Measurements from ENCODE around the gene TMEM108. TPM values are rescaled to one million over a fixed set of nuclear protein-coding genes. Genes with fewer than 3 reads are reported as not detected.

TMEM108 gene
- total and polyA plus RNA-seq, 3 experiments from 2014 or later: not detected

- Mint-ChIP-seq H3K27me3 (peaks cover 6 to 32% of the 10 kb centered on the region in 2 donors), H3K4me3 (no peak overlapping the region), H3K27ac (no peak overlapping the region), H3K4me1 (no peaks in the 10 kb centered on the region), H3K36me3 (no peaks in the 10 kb centered on the region), H3K9me3 (peaks cover 0 to 2% (median 0%) of the 10 kb centered on the region in 5 donors)
- Histone ChIP-seq H3K27ac (ENCODE audit: low read depth, low read length) (no peak overlapping the region), H3K27me3 (ENCODE audit: insufficient read depth, low read length, poor library complexity, severe bottlenecking) (no peaks in the 10 kb centered on the region), H3K4me3 (ENCODE audit: low read length) (no peak overlapping the region), H3K9me3 (ENCODE audit: low read length) (no peaks in the 10 kb centered on the region), H3K4me1 (ENCODE audit: insufficient read depth, low read length) (no peaks in the 10 kb centered on the region), H3K36me3 (ENCODE audit: insufficient read depth, low read length) (no peaks in the 10 kb centered on the region)
- DNase-seq: no peak
- POLR2A ChIA-PET: no interaction called here
- CTCF ChIA-PET: no interaction called here
These were observed 236.3 kb downstream of the TMEM108 start for GRCh38 chr3:133274477-133274876.

DNA sequence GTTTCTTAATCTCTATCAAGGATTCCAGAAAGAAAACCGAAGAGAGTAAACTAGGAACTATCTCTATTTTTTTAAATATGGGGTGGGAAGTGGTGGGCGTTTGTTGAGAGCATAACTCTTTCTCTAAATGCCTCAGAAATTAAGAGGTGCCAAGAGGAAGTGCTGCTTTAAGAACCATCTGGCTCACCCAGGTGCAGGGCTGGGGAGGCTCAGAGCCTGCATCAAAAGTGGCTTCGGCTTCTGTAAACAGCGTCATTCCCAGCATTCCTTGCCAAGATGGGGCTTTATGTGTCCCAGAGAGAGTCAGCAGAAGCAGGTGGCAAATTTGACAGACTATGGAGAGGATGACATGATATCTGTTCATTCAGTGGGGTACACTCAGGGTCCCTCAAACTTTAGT, 238.4 kb downstream of the TMEM108 start:
- DNase-seq: no peak
- POLR2A ChIA-PET: no interaction called here
- H3K27me3 Mint-ChIP-seq: peaks cover 2 to 21% of the 10 kb centered on the region in 2 donors

GRCh38 chr3:133277813-133278212, 239.6 kb downstream of the TMEM108 start:
- Histone ChIP-seq H3K27ac (ENCODE audit: low read depth, low read length) (no peak overlapping the region), H3K4me1 (ENCODE audit: insufficient read depth, low read length) (no peaks in the 10 kb centered on the region)

More for the DNA sequence above, 238.4 kb downstream of the TMEM108 start:
- no peak overlapping the region for H3K27ac ChIP-seq (ENCODE audit: low read depth, low read length)
- H3K27me3 ChIP-seq (ENCODE audit: insufficient read depth, low read length, poor library complexity, severe bottlenecking): no peaks in the 10 kb centered on the region
- Mint-ChIP-seq H3K36me3 (no peaks in the 10 kb centered on the region), H3K9me3 (peaks cover 0 to 2% (median 0%) of the 10 kb centered on the region in 5 donors), H3K27ac (no peak overlapping the region), H3K4me3 (no peak overlapping the region), H3K4me1 (no peaks in the 10 kb centered on the region)
- no peaks in the 10 kb centered on the region for H3K4me1 ChIP-seq (ENCODE audit: insufficient read depth, low read length)
- H3K4me3 ChIP-seq (ENCODE audit: low read length): no peak overlapping the region
- no peaks in the 10 kb centered on the region for H3K9me3 ChIP-seq (ENCODE audit: low read length)
- CTCF ChIA-PET: no interaction called here
- no peaks in the 10 kb centered on the region for H3K36me3 ChIP-seq (ENCODE audit: insufficient read depth, low read length)

GRCh38 chr3:133278260-133279043, 240.3 kb downstream of the TMEM108 start:
- no peaks in the 10 kb centered on the region for H3K36me3 ChIP-seq (ENCODE audit: insufficient read depth, low read length)
- Mint-ChIP-seq H3K9me3 (peaks cover 0 to 2% (median 0%) of the 10 kb centered on the region in 5 donors), H3K4me1 (no peaks in the 10 kb centered on the region), H3K27ac (no peak overlapping the region), H3K4me3 (no peak overlapping the region), H3K27me3 (peaks cover 3 to 12% of the 10 kb centered on the region in 2 donors), H3K36me3 (no peaks in the 10 kb centered on the region)
- no peak overlapping the region for H3K27ac ChIP-seq (ENCODE audit: low read depth, low read length)
- ChIA-PET CTCF (no interaction called here), POLR2A (no interaction called here)
- no peaks in the 10 kb centered on the region for H3K27me3 ChIP-seq (ENCODE audit: insufficient read depth, low read length, poor library complexity, severe bottlenecking)
- no peaks in the 10 kb centered on the region for H3K9me3 ChIP-seq (ENCODE audit: low read length)
- no peaks in the 10 kb centered on the region for H3K4me1 ChIP-seq (ENCODE audit: insufficient read depth, low read length)
- no peak overlapping the region for H3K4me3 ChIP-seq (ENCODE audit: low read length)
- DNase-seq: no peak

More at GRCh38 chr3:133277813-133278212, 239.6 kb downstream of the TMEM108 start:
- no peak overlapping the region for H3K4me3 Mint-ChIP-seq
- peaks cover 0 to 2% (median 0%) of the 10 kb centered on the region in 5 donors for H3K9me3 Mint-ChIP-seq
- peaks cover 3 to 16% of the 10 kb centered on the region in 2 donors for H3K27me3 Mint-ChIP-seq
- no peaks in the 10 kb centered on the region for H3K9me3 ChIP-seq (ENCODE audit: low read length)
- H3K36me3 ChIP-seq (ENCODE audit: insufficient read depth, low read length): no peaks in the 10 kb centered on the region
- DNase-seq: no peak
- H3K4me3 ChIP-seq (ENCODE audit: low read length): no peak overlapping the region
- CTCF ChIA-PET: no interaction called here
- no peaks in the 10 kb centered on the region for H3K36me3 Mint-ChIP-seq
- no peaks in the 10 kb centered on the region for H3K4me1 Mint-ChIP-seq
- no peak overlapping the region for H3K27ac Mint-ChIP-seq
- H3K27me3 ChIP-seq (ENCODE audit: insufficient read depth, low read length, poor library complexity, severe bottlenecking): no peaks in the 10 kb centered on the region
- POLR2A ChIA-PET: no interaction called here

DNA sequence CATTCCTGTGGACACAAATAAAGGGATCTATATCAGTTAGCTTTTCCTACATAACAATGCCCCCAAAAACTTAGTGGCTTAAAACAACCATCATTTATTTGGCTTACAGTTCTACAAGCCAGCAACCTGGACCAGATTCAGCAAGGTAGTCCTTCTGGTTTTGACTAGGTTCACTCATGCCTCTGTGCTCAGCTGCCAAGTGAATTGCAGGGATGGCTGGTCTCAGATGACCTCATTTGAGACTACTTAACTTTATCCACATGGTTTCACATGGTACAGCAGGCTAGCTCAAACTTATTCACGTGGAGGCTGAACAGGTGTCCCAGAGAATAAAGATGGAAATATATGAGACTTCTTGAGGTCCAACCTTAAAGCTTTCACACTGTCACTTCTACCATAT, 242.4 kb downstream of the TMEM108 start:
- no peak overlapping the region for H3K4me3 Mint-ChIP-seq
- Histone ChIP-seq H3K27me3 (ENCODE audit: insufficient read depth, low read length, poor library complexity, severe bottlenecking) (no peaks in the 10 kb centered on the region), H3K4me3 (ENCODE audit: low read length) (no peak overlapping the region), H3K27ac (ENCODE audit: low read depth, low read length) (no peak overlapping the region), H3K9me3 (ENCODE audit: low read length) (no peaks in the 10 kb centered on the region), H3K36me3 (ENCODE audit: insufficient read depth, low read length) (no peaks in the 10 kb centered on the region), H3K4me1 (ENCODE audit: insufficient read depth, low read length) (no peaks in the 10 kb centered on the region)
- no peak for DNase-seq
- no peaks in the 10 kb centered on the region for H3K4me1 Mint-ChIP-seq
- POLR2A ChIA-PET: no interaction called here
- peaks cover 0 to 2% (median 0%) of the 10 kb centered on the region in 5 donors for H3K9me3 Mint-ChIP-seq
- H3K27ac Mint-ChIP-seq: no peak overlapping the region
- peaks cover 4 to 9% of the 10 kb centered on the region in 2 donors for H3K27me3 Mint-ChIP-seq
- CTCF ChIA-PET: no interaction called here
- no peaks in the 10 kb centered on the region for H3K36me3 Mint-ChIP-seq

GRCh38 chr3:133282236-133282635, 244.0 kb downstream of the TMEM108 start:
- H3K36me3 ChIP-seq (ENCODE audit: insufficient read depth, low read length): no peaks in the 10 kb centered on the region
- Mint-ChIP-seq H3K36me3 (no peaks in the 10 kb centered on the region), H3K4me1 (no peaks in the 10 kb centered on the region), H3K4me3 (no peak overlapping the region), H3K27me3 (peaks cover 4 to 22% of the 10 kb centered on the region in 2 donors), H3K9me3 (peaks cover 0 to 2% (median 0%) of the 10 kb centered on the region in 5 donors), H3K27ac (no peak overlapping the region)
- no peak overlapping the region for H3K27ac ChIP-seq (ENCODE audit: low read depth, low read length)
- no peaks in the 10 kb centered on the region for H3K27me3 ChIP-seq (ENCODE audit: insufficient read depth, low read length, poor library complexity, severe bottlenecking)
- H3K4me1 ChIP-seq (ENCODE audit: insufficient read depth, low read length): no peaks in the 10 kb centered on the region
- no peaks in the 10 kb centered on the region for H3K9me3 ChIP-seq (ENCODE audit: low read length)
- ChIA-PET CTCF (no interaction called here), POLR2A (no interaction called here)
- DNase-seq: no peak
- H3K4me3 ChIP-seq (ENCODE audit: low read length): no peak overlapping the region

DNA sequence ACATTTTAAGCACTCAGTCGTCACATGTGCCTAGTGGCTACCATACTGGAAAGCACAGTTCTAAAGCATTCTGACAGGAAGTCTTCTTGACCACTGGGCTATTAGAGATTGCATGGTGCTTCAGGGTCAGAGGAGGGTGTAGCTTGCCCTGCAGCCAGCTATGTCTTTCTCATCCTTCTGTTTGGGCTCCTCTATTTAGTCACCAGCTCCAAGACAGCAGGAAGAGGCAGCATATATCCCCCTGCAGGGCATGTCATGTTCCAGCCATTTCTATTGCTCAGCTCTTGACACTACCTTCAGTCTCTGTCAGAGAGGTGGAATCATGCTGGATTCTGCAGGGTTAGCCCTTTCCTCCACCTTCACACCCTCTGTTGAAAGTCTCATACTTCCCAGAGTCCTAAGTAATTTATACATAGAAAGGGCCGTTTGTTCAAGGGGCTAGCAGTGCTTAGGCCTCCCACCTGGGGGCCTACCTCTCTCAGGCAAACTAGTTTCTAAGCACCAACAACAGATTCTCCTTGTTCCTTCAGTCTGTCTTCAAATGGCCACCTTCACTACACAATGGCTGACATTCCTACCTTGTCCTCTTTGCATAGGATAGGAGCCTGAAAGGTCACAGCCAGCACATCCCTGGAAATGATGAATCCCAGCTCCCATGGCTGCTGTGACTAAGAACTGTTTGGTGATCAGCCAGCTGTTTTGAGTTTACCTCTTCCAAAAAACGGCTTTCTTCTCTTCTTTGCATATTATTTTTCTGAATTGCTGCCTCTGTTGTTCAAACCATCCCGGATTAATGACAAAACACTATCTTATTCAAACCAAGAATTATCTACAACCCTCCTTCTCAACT, 246.0 kb downstream of the TMEM108 start:
- CTCF ChIA-PET: no interaction called here
- H3K27me3 Mint-ChIP-seq: peaks cover 4 to 30% of the 10 kb centered on the region in 2 donors
- POLR2A ChIA-PET: no interaction called here

DNA sequence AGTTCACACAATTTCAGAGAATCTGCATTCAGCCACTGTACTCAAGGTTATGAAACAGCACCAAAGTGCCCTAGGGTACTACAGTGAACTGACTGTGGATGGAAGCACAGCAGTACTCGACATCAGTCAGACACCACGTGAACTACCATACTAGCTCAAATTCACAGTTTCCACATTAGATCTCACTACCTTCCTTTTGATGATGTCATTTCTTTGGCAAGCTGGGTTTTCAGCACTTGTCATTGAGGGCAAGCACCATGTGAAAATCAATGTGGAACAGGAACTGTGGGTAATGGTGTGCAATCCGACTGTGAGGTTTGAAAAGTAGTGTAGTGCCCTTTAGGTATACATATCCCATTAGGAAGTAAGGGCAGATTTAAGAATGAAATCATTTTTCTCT, 251.1 kb downstream of the TMEM108 start:
- ChIA-PET POLR2A (no interaction called here), CTCF (no interaction called here)
- H3K27me3 ChIP-seq (ENCODE audit: insufficient read depth, low read length, poor library complexity, severe bottlenecking): no peaks in the 10 kb centered on the region
- Mint-ChIP-seq H3K36me3 (no peaks in the 10 kb centered on the region), H3K27me3 (peaks cover 3 to 36% of the 10 kb centered on the region in 2 donors), H3K27ac (no peak overlapping the region), H3K9me3 (peaks cover 0 to 3% (median 0%) of the 10 kb centered on the region in 5 donors), H3K4me1 (no peaks in the 10 kb centered on the region), H3K4me3 (no peak overlapping the region)
- H3K4me1 ChIP-seq (ENCODE audit: insufficient read depth, low read length): no peaks in the 10 kb centered on the region
- no peak for DNase-seq
- H3K36me3 ChIP-seq (ENCODE audit: insufficient read depth, low read length): no peaks in the 10 kb centered on the region
- H3K27ac ChIP-seq (ENCODE audit: low read depth, low read length): no peak overlapping the region
- no peak overlapping the region for H3K4me3 ChIP-seq (ENCODE audit: low read length)
- H3K9me3 ChIP-seq (ENCODE audit: low read length): no peaks in the 10 kb centered on the region

More for the DNA sequence above, 246.0 kb downstream of the TMEM108 start:
- H3K4me1 Mint-ChIP-seq: no peaks in the 10 kb centered on the region
- H3K27me3 ChIP-seq (ENCODE audit: insufficient read depth, low read length, poor library complexity, severe bottlenecking): no peaks in the 10 kb centered on the region
- no peak overlapping the region for H3K27ac ChIP-seq (ENCODE audit: low read depth, low read length)
- peaks cover 0 to 2% (median 0%) of the 10 kb centered on the region in 5 donors for H3K9me3 Mint-ChIP-seq
- no peak overlapping the region for H3K27ac Mint-ChIP-seq
- H3K36me3 ChIP-seq (ENCODE audit: insufficient read depth, low read length): no peaks in the 10 kb centered on the region
- DNase-seq: no peak
- H3K4me1 ChIP-seq (ENCODE audit: insufficient read depth, low read length): no peaks in the 10 kb centered on the region
- no peaks in the 10 kb centered on the region for H3K9me3 ChIP-seq (ENCODE audit: low read length)
- H3K4me3 Mint-ChIP-seq: no peak overlapping the region
- no peak overlapping the region for H3K4me3 ChIP-seq (ENCODE audit: low read length)
- H3K36me3 Mint-ChIP-seq: no peaks in the 10 kb centered on the region
